Measurements from ENCODE around the gene PRKCB.

Gene PRKCB

DNA sequence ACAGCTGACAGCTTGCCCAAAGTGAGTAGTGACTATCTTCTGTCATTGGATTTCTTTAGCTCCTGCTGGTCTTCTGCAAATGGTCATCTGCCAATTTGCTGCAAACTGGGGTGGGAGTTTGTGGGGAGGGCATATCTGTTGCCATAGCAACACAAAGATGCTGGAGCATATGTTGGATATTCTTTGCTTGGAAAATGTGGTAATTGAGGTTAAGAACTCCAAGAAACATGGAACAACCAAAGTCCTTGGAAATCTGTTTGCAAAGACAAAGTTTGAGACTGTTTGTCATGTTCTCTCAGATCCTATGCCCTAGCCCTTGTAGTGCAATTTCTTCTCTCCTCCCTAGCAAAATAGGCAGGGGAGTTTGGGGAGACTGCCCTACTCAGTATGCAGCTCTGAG, 155.3 kb downstream of the PRKCB start:
- TF ChIP-seq, protein P1, sequence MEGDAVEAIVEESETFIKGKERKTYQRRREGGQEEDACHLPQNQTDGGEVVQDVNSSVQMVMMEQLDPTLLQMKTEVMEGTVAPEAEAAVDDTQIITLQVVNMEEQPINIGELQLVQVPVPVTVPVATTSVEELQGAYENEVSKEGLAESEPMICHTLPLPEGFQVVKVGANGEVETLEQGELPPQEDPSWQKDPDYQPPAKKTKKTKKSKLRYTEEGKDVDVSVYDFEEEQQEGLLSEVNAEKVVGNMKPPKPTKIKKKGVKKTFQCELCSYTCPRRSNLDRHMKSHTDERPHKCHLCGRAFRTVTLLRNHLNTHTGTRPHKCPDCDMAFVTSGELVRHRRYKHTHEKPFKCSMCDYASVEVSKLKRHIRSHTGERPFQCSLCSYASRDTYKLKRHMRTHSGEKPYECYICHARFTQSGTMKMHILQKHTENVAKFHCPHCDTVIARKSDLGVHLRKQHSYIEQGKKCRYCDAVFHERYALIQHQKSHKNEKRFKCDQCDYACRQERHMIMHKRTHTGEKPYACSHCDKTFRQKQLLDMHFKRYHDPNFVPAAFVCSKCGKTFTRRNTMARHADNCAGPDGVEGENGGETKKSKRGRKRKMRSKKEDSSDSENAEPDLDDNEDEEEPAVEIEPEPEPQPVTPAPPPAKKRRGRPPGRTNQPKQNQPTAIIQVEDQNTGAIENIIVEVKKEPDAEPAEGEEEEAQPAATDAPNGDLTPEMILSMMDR (IDR thresholded peaks at IDR 0.05; ENCODE audit: control insufficient read depth, insufficient read depth, low read depth, low read length, missing control alignments) = no peak
- H3K4me3 ChIP-seq (ENCODE audit: control insufficient read depth, low read depth, low read length) = no peak overlapping the region
- no peak for DNase-seq (ENCODE audit: low read depth)

DNA sequence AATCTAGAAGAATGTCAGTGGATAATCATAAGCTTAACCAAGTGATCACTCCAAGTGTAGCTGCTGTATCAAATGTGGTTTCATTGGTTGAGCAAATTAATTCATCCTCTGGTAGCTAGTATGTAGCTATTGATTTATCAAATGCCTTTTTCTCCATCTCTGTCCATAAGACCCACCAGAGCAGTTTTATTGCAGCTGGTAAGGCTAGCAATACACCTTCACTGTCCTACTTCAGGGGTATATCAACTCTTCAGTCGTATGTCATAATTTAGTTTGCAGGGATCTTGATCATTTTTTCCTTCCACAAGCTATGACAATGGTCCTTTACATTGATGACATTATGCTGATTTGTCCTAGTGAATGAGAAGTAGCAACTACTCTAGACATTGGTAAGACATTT, 158.8 kb downstream of the PRKCB start:
- TF ChIP-seq, protein P1 (IDR thresholded peaks at IDR 0.05; ENCODE audit: control insufficient read depth, insufficient read depth, low read depth, low read length, missing control alignments) = no peak
- no peak for DNase-seq (ENCODE audit: low read depth)
- no peak overlapping the region for H3K4me3 ChIP-seq (ENCODE audit: control insufficient read depth, low read depth, low read length)

DNA sequence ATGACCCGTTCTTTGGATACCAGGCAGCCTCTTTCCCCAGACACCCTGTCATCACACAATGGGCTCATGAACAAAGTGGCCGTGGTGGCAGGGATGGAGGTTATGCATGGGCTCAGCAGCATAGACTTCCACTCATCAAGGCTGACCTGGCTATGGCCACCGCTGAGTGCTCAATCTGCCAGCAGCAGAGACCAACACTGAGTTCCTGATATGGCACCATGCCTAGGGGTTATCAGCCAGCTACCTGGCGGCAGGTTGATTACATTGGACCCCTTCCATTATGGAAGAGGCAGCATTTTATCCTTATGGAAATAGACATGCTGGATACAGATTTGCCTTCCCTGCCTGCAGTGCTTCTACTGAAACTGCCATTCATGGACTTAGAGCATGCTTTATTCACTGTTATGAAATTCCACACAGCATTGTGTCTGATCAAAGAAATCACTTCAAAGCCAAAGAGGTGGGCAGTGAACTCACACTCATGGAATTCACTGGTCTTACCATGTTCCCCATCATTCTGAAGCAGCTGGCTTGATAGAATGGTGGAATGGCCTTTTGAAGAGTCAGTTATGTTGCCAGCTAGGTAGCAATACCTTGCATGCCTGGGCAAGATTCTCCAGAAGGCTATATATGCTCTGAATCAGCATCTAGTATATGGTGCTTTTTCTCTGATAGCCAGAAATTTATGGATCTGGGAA, 160.6 kb downstream of the PRKCB start:
- no peak for DNase-seq (ENCODE audit: low read depth)
- TF ChIP-seq, protein P1 (IDR thresholded peaks at IDR 0.05; ENCODE audit: control insufficient read depth, insufficient read depth, low read depth, low read length, missing control alignments) = no peak
- H3K4me3 ChIP-seq (ENCODE audit: control insufficient read depth, low read depth, low read length) = no peak overlapping the region

DNA sequence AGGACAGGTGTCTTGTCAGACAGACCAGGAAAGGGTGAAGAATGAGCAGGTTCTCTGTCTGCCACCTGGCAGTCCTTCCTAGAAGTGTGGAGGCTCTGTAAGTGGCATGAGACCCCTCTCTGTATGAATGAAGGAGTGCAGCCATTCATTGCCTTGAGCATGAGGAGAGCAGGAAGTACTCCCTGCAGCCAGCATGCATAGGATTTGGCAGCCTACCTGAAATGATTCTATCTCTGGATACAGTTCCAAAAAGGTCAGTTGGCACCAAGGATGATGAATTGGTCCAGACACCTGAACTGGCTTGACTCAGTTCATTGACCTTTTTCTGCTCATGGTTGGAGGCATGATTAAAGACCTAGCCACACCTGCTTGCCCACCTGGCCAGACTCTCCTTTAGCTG, 163.0 kb downstream of the PRKCB start:
- H3K4me3 ChIP-seq (ENCODE audit: control insufficient read depth, low read depth, low read length) = no peak overlapping the region
- no peak for DNase-seq (ENCODE audit: low read depth)
- TF ChIP-seq, protein P1 (IDR thresholded peaks at IDR 0.05; ENCODE audit: control insufficient read depth, insufficient read depth, low read depth, low read length, missing control alignments) = no peak

DNA sequence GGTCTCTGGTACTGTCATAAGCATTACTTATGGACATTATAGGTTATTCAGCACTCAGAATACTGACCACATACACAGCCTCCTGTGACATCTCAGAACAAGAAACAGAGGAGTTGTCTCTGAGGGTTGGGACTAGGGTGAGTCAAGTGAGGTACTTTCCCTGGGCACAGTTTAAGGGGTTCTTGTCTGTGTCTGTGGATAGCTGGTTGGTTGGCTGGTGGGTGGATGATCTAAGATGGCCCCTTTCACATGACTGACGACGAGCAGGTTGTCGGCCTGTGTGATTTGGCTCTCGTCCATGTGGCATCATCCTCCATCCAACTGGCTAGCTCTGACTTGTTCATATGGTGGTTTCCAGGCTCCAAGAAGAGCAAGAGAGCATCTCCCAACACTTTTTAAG, 163.9 kb downstream of the PRKCB start:
- DNase-seq (ENCODE audit: low read depth) = no peak
- no peak overlapping the region for H3K4me3 ChIP-seq (ENCODE audit: control insufficient read depth, low read depth, low read length)
- TF ChIP-seq, protein P1 (IDR thresholded peaks at IDR 0.05; ENCODE audit: control insufficient read depth, insufficient read depth, low read depth, low read length, missing control alignments) = no peak

DNA sequence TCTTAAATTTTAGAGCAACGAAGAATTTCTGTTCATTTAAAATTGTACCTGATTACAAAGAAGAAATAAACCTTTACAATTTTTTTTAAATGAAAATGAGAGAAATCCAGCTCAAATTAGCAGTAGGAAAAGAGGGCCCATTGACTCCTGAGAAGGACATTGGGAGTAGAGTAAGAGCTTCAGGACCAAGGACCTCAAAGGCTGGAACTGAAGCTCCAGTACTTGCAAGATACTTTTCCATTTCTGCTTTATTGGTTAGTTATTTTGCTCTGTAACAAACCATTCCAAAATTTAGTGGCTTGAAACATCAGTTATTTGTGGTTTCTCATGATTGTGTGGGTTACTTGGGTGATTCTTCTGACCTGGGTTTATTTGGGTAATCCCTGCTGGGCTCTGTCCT, 165.9 kb downstream of the PRKCB start:
- DNase-seq (ENCODE audit: low read depth) = no peak

More for the DNA sequence above, 165.9 kb downstream of the PRKCB start:
- no peak overlapping the region for H3K4me3 ChIP-seq (ENCODE audit: control insufficient read depth, low read depth, low read length)
- TF ChIP-seq, protein P1 (IDR thresholded peaks at IDR 0.05; ENCODE audit: control insufficient read depth, insufficient read depth, low read depth, low read length, missing control alignments) = no peak
